Parathyroid adenoma (tissue), 2 donors: Measurements from ENCODE around the gene ATOH8.

Experiments used
- H2AFZ ChIP-seq: fragments of 300-600 bp; sonication (generic); one replicate; pipeline ENCODE4 v1.7.0; 2017; ENCODE audit warnings: antibody characterized with exemption, mild to moderate bottlenecking
- H3K27ac ChIP-seq: fragments of 300-600 bp; sonication (generic); one replicate; pipeline ENCODE4 v1.7.0; 2017
- H3K27me3 ChIP-seq: fragments of 300-600 bp; sonication (generic); one replicate; pipeline ENCODE4 v1.7.0; 2017; ENCODE audit warnings: low read length; ENCODE audit not compliant: control insufficient read depth, insufficient read depth
- H3K36me3 ChIP-seq: fragments of 300-600 bp; sonication (generic); one replicate; pipeline ENCODE4 v1.7.0; 2017; ENCODE audit warnings: low read length; ENCODE audit not compliant: control insufficient read depth, insufficient read depth
- H3K4me1 ChIP-seq: fragments of 300-600 bp; sonication (generic); one replicate; pipeline ENCODE4 v1.7.0; 2017; ENCODE audit warnings: control low read depth
- H3K4me2 ChIP-seq: fragments of 300-600 bp; sonication (generic); one replicate; pipeline ENCODE4 v1.7.0; 2017; ENCODE audit warnings: low read length
- H3K4me3 ChIP-seq: fragments of 300-600 bp; sonication (generic); one replicate; pipeline ENCODE4 v1.7.0; 2017; ENCODE audit warnings: low read depth, low read length
- H3K79me2 ChIP-seq: fragments of 300-600 bp; sonication (generic); one replicate; pipeline ENCODE4 v1.7.0; 2017; ENCODE audit warnings: control low read depth
- H3K9ac ChIP-seq: fragments of 300-600 bp; sonication (generic); one replicate; pipeline ENCODE4 v1.7.0; 2017; ENCODE audit warnings: mild to moderate bottlenecking
- H3K9me3 ChIP-seq: fragments of 300-600 bp; sonication (generic); one replicate; pipeline ENCODE4 v1.7.0; 2017; ENCODE audit warnings: low read length; ENCODE audit not compliant: control insufficient read depth
- TF ChIP-seq, protein P1 (sequence below): fragments of 300-600 bp; sonication (generic); IDR thresholded peaks from one replicate; pipeline ENCODE4 v1.7.0; 2017; ENCODE audit warnings: antibody characterized with exemption, mild to moderate bottlenecking
- donor health status: primary hyperparathyroidism.

ATOH8 gene

DNA sequence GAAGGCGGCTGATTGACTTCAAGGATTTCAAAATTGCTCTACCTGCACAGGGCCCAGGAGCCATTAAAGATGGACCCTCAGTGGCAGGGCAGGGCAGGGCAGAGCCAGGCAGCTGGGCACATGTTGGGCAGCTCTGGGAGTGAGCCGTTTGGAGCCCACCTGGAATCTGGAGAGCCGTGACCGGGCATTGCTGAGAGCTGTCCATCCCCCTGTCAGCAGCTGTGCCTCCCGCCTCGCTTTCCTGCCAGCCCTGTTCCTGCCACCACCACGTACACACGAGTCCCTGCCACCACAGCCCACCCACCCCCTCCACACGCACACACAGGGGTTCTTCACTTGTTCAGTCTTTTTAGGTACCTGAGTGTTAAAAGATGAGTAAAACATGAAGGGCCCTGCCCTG is 22.9 kb downstream of the ATOH8 start:
- TF ChIP-seq, protein P1, sequence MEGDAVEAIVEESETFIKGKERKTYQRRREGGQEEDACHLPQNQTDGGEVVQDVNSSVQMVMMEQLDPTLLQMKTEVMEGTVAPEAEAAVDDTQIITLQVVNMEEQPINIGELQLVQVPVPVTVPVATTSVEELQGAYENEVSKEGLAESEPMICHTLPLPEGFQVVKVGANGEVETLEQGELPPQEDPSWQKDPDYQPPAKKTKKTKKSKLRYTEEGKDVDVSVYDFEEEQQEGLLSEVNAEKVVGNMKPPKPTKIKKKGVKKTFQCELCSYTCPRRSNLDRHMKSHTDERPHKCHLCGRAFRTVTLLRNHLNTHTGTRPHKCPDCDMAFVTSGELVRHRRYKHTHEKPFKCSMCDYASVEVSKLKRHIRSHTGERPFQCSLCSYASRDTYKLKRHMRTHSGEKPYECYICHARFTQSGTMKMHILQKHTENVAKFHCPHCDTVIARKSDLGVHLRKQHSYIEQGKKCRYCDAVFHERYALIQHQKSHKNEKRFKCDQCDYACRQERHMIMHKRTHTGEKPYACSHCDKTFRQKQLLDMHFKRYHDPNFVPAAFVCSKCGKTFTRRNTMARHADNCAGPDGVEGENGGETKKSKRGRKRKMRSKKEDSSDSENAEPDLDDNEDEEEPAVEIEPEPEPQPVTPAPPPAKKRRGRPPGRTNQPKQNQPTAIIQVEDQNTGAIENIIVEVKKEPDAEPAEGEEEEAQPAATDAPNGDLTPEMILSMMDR = no peak
- Histone ChIP-seq H3K36me3 (no peaks in the 10 kb centered on the region), H3K27ac (no peak overlapping the region), H2AFZ (no peak overlapping the region), H3K9ac (no peak overlapping the region), H3K4me1 (peaks cover 4% of the 10 kb centered on the region), H3K27me3 (no peaks in the 10 kb centered on the region), H3K4me3 (no peak overlapping the region), H3K79me2 (no peaks in the 10 kb centered on the region), H3K4me2 (no peak overlapping the region), H3K9me3 (no peaks in the 10 kb centered on the region)

DNA sequence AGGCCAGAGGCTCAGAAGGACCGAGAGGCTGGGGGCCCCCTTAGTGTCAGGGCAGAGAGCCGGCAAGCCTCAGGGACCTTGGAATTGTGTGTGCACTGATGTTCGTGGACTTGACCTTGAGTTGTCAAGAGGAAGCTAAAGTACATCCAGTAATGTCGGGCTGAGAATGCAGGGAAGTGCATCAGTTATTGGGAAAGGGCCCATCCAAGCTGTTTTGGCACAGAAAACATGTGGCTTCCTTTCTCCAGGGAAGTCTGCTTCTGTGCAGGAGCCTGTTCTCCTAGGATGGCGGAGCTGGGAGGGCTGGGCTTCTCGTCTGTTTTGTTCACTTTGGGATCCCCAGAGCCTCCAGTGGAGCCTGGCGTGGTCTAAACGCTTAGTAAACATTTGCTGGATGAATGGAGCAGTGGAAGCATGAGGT is 23.7 kb downstream of the ATOH8 start:
- Histone ChIP-seq H3K4me3 (no peak overlapping the region), H3K79me2 (no peaks in the 10 kb centered on the region), H3K27ac (no peak overlapping the region), H3K9me3 (no peaks in the 10 kb centered on the region), H3K9ac (no peak overlapping the region), H2AFZ (no peak overlapping the region), H3K4me1 (no peaks in the 10 kb centered on the region), H3K36me3 (no peaks in the 10 kb centered on the region), H3K4me2 (no peak overlapping the region), H3K27me3 (no peaks in the 10 kb centered on the region)
- TF ChIP-seq, protein P1 = no peak

DNA sequence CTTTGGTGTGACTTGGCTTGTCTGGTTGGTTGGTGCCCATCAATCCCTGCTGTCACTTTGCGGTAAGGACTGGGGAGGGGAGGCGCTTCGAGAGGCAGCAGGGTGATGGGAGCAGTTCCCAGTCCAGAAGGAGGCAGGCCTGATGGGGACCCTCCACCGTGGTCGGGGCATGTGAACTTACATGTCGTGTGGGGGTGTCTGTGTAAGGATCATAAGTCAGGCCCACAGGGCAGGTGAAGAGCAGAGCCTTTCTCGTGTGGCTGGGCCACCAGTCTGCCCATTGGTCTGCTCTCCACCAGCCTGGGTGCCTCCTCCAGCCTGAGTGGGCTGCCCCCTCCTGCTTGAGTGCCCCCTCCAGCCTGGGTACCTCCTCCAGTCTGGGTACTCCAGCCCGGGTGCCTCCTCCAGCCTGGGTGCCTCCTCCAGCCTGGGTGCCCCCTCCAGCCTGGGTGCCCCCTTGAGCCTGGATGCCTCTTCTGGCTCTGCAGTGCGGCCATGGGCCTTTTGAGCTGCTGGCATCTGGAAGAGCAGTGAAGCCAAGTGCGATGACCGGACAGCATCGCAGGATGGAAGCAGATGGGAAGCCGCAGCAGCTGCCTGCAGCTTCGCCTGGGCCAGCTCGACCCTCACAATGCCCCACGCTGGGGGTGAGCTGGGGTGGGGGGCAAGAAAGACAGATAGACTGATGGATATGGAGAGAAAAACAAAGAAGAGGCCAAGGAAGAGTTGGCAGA is 25.0 kb downstream of the ATOH8 start:
- Histone ChIP-seq H3K4me1 (no peaks in the 10 kb centered on the region), H3K9me3 (no peaks in the 10 kb centered on the region), H3K9ac (no peak overlapping the region), H3K4me3 (no peak overlapping the region), H3K79me2 (no peaks in the 10 kb centered on the region), H3K4me2 (no peak overlapping the region), H3K27me3 (no peaks in the 10 kb centered on the region), H2AFZ (no peak overlapping the region), H3K36me3 (no peaks in the 10 kb centered on the region), H3K27ac (no peak overlapping the region)
- TF ChIP-seq, protein P1 = no peak

DNA sequence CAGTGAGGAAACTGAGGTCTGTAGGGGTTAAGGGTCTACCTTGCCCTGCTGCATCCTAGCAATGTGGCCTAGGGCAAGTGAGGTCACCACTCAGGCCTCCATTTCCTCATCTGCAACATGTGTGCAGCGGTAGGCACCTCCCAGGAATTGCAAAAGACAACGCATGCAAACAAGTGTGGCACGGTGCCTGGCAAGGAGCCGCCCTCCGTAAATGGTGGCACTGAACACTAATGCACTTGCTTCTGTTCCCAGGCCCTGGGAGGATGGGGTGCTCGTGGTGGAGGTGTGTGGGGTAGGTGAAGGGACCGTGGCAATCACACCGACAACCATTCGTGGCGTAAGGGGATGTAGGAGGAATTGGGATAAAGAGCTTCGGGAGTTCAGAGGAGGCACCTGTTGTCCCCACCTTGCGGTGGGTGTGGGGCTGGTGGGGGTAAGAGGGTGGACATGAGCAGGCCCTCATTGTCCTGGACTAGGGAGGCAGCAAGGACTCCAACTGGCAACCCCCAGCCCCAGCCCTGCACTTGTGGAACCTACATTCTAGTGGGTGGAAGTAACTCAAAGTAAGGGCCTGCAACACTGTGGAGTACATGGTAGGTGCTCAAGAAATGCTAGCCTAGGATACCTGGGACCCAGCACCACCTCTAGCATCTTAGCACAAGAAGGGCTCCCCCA is 26.0 kb downstream of the ATOH8 start:
- H3K4me1 ChIP-seq = no peaks in the 10 kb centered on the region
- TF ChIP-seq, protein P1 = no peak
- H3K36me3 ChIP-seq = no peaks in the 10 kb centered on the region
- H3K79me2 ChIP-seq = no peaks in the 10 kb centered on the region
- no peak overlapping the region for H2AFZ ChIP-seq
- no peak overlapping the region for H3K4me2 ChIP-seq
- H3K9ac ChIP-seq = no peak overlapping the region
- no peak overlapping the region for H3K4me3 ChIP-seq
- no peak overlapping the region for H3K27ac ChIP-seq
- no peaks in the 10 kb centered on the region for H3K9me3 ChIP-seq
- no peaks in the 10 kb centered on the region for H3K27me3 ChIP-seq
